NCI-H526 (cell line): ENCODE data around the gene INSR.

Experiments used
- DNase-seq, 2 experiments: peaks; one replicate each; lab custom pipeline; 2025; lab: John Stamatoyannopoulos, UW

Gene INSR

DNA sequence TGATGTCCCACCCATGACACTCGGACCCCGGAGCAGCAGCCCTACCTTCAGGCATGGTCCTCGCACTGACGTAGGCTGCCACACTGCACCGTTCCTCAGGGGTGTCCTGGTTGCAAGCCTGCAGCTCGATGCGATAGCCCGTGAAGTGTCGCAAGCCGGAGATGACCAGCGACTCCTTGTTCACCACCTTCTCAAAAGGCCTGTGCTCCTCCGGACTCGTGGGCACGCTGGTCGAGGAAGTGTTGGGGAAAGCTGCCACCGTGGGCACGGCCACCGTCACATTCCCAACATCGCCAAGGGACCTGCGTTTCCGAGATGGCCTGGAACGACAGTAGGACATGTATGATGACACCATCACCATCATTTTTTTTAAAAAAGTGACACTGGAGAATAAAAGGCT lies 151.4 kb downstream of the INSR start:
- no peak for DNase-seq

DNA sequence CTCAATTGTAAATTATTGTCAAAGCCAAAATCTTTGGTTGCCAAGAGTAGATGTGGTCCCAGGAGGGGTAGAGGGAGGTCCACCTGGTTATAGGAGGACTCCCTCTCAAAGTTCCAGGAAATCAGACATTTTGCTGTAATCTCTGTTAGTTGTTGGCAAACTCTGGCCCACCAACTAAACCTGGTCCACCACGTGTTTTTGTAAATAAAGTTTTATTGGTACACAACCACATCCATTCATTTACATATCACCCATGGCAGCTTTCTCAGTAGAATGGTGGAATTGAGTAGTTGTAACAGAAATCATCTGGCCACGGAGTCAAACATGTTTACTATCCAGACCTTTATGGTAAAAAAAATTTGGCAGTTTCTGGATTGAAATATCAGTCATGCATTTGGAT lies 154.1 kb downstream of the INSR start:
- no peak for DNase-seq

DNA sequence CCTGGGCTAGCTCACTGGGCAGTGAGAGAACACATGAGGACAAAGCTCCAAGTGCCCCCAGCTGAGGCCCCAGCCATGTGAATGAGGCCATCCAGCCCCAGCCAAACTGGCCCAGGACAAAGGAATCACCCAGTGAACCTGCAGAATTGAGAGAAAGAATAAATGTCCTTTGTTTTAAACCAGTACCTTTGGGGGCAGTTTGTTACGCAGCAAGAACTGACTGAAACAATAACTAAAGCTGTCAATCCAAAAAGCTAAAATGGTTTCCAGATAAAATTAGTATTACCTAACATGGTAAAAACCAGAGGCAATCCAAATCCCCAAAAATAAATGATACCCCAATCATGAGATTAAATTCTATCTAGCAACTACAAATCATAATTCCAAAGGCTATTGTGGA lies 155.1 kb downstream of the INSR start:
- no peak for DNase-seq

DNA sequence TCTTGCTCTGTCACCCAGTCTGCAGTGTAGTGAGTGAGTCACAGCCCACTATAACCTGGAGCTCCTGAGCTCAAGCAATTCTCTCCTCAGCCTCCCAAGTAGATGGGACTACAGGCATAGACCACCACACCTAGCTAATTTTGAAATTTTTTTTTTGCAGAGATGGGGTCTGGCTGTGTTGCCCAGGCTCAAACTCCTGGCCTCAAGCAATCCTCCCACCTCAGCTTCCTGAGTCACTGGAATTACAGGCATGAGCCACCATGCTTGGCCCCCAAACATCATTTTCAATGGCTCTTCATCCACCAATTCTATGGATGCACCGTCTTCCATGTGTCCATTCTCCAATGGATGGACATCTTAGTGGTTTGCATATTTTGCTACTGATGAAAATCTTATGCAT lies 155.8 kb downstream of the INSR start:
- no peak for DNase-seq

DNA sequence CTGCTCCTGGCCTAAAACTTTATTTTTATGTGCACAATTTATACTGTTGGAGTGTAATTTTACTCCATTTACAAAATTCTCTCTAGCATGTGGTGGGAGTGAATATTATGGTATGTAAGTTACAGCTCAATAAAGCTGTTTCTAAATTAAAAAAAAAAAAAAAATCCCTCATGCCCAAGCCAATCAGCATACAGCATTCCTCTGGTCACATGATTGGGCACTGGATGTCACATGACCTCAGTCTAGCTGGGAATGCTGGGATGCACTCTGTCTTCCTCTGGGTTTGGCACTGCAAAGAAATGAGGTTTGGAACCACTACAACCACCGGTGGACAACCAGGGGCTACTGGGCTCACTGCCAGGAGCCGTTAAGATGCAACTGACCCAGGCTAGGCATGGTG lies 157.1 kb downstream of the INSR start:
- DNase-seq = no peak

DNA sequence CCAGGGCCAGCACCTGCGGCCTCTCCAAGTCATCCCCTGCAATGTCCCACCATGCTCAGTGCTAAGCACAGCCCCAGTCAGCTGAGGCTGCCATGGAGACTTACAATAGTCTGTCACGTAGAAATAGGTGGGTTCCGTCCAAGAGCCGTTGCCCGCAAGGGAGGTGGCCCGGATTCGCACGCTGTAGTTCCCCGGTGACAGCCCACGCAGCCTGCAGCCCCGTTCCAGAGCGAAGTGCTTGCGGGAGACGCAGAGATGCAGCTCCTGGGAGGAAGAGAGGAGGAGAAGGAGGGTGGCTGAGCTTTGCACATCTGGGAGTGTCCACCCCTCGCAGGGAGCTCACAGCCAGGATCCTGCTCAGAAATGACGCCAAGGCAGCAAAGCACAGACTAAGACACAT lies 162.2 kb downstream of the INSR start:
- no peak for DNase-seq

DNA sequence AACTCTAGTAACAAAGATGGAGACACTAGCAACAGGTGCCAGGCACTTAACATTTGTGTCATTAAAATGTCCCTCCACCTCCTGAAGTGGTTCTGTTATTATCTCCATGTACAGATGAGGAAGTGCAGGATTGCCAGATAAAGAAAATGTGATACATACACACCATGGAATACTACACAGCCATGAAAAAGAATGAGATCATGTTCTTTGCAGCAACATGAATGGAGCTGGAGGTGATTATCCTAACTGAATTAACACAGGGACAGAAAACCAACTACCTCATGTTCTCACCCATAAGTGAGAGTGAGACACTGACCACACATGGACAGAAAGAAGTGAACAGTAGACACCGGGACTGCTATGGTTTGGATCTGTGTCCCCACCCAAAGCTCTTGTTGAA lies 164.2 kb downstream of the INSR start:
- DNase-seq = no peak

DNA sequence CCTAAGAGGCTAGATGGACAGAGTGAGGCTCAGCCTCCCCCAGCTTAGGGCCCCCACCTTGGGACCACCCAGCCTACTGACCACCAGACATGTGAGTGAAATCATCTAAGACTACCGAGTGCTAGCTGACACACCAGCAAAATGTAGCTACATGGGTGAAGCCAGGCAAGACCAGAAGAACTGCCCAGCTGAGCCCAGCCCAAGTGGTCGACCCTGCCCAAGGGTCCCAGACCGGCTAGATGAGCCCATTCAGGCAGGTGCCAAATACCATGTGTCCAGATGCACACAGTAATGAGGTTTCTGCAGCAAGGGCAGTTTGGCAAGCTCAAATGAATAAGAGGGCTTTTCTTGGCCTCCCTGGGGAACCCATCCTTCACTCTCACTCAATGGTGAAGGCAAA lies 168.1 kb downstream of the INSR start:
- DNase-seq = no peak

DNA sequence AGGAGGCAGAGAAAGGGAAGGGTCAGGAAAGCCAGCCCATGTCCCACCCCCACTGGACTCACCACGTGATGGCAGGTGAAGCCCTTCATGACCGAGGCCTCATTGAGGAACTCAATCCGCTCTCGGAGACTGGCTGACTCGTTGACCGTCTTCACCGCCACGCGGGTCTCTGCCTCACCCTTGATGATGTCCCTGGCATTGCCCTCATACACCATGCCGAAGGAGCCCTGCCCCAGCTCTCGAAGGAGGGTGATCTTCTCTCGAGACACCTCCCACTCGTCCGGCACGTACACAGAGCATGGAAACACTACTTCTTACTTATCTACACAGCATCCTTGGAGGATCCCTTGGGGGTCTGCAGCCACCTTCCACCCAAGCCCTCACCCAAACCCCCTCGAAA lies 169.0 kb downstream of the INSR start:
- no peak for DNase-seq

DNA sequence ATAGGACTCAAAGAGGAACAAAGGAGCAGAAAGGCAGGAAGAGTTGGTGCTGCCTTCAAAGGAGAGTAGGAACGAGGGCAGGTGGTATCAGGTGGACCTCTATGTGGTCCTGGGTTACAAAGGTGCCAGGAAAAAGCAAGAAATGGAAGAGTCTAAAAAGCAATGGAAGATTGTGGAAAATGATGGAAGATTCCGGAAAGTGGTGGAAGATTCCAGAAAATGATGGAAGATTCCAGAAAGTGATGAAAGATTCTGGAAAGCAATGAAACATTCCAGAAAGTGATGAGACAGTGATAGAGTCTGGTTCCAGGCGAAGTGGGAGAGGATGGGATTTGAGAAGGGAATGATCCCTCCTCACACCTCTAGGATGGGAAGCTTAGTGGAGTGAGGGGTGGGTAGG lies 169.4 kb downstream of the INSR start:
- DNase-seq = no peak

DNA sequence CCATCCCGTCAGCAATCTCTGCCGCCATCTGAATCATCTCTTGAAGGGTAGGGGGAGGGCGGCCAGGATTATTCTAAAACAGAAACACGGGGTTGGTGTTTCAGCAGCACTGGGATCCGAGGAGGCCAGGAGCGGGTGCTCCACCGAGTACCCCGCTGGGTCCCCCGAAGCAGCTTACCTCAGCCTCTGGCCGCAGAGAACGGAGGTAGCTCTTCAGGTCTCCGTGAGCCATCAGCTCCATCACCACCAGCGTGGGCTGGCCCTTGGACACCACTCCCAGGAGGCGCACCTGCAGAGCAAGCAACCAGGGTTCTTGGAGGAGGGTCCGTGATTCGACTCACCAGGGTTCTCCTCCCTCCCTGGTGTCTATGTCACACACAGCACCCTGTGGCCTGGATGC lies 171.5 kb downstream of the INSR start:
- no peak for DNase-seq

DNA sequence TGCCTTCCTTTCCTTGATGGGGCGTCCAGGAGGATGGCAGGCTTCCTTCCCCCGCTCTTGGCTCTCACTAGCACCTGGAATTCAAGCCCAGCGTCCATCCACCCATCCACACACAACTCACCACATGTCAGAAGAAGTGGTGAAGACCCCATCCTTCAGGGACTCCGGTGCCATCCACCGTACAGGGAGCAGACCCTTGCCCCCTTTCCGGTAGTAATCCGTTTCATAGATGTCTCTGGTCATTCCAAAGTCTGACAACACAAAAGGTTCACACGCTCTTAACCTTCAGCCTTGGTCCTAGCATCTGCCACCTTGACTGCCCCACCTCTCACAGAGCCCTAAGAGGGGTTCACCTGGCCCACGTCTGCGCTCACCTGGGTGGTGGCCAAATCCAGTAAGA lies 173.7 kb downstream of the INSR start:
- no peak for DNase-seq

DNA sequence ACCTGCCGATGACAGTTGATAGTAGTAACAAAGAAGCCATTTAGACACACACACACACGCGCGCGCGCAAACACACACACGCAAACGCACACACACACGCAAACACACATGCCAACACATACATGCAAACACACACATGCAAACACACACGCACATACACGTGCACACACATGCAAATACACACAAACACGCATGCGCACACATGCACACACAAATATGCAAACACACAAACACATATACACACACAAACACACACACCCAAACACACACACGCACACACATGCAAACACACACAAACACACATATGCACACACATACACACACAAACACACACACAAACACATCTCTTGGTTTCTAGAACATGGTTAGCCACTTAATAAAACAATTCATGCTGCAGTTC lies 174.6 kb downstream of the INSR start:
- no peak for DNase-seq

DNA sequence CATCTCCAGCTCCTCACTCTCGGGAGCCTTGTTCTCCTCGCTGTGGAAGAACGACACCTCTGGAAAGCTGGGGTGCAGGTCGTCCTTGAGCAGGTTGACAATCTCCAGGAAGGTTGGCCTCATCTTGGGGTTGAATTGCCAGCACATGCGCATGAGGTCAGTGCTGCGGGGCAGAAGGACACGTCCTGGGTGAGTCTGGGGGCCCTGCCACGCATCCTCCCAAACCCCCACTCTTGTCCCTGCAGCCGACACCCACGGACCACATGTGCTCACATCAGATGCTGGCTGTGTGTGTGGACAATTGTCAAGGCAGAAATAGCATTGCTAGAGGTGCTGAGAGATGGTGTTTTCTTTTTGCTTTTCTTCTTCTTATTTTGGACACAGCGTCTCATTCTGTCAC lies 177.0 kb downstream of the INSR start:
- DNase-seq = no peak

DNA sequence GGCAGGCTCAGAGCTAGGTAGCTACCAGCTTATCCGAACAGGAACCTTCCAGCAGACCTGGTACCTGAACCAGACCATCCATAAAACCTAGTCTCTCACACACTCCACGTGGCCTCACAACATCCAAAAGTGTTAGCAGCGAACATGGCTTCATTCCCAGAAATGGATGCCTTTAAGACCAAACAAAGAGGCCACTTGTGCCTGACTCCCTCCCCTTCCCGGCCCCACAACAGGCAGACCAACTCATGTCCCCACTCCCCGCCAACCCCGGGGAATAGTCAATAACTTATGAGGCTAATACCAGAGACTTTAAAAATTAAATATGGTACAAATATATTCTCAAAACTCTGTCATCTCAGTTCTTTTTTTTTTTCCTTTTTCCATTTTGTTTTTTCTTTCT lies 178.5 kb downstream of the INSR start:
- DNase-seq = no peak

DNA sequence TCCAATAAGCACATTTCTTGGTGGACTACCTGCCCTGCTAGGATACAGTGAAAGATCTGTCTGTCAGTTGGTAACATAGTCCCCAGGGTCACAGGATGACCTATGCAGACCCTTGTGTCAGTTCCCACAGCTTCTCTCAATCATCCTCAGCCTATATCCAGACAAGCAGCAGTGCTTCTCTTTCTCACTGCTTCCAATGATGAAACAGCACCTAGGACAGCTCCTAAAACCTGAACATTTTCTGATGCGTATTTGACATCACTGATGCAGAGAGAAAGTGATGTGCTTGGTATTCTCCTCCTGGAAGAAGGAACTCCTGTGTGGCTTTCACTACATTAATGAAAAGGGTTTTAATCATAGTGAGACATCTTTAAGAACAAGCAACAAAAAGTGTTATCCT lies 181.0 kb downstream of the INSR start:
- DNase-seq = no peak

DNA sequence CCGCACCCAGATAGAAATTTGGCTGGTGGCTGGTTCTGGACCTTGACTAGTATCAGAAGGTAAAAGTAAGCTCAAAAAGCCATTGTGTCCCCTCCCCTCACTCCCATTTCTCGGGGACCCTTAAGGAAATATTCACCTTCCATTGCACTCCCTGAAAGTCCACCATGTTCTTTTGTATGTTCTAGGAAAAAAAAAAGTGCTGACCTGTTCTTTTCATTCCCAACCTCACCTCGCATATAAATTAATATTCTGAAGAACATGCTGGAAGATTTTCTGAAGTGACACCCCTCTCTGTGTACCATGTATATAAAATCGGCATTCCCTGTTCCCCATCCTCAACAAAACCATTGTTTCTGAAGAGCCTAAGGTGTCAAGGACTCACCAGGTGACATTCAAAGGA lies 181.5 kb downstream of the INSR start:
- no peak for DNase-seq

DNA sequence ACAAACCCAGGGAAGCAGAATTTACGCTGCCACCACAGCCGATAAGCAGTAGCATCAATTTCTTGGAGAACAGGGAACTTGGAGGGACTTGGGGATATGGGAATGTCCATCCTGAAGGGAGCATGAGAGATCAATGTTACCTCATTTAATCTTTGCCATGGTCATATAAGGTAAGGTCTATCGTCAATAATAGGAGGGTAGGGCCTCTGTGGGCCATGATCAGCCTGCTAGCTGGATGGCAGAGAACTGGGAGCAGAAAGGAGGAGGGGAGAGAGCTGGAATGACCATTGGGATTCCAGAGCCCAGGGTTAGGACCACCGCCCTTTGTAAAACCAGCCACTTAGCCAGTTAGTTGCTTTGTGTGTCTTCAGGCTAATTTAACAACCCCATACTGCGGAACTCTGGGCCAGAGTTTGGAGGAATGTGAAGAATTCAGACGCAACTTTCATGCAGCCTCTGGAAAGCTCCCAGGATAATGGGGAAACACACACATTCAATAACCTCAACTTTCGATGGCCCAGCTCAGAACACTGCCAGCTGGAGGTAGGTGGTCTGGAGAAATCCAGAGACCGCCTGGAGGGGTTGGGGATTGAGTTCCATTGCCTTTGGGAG lies 184.4 kb downstream of the INSR start:
- no peak for DNase-seq

DNA sequence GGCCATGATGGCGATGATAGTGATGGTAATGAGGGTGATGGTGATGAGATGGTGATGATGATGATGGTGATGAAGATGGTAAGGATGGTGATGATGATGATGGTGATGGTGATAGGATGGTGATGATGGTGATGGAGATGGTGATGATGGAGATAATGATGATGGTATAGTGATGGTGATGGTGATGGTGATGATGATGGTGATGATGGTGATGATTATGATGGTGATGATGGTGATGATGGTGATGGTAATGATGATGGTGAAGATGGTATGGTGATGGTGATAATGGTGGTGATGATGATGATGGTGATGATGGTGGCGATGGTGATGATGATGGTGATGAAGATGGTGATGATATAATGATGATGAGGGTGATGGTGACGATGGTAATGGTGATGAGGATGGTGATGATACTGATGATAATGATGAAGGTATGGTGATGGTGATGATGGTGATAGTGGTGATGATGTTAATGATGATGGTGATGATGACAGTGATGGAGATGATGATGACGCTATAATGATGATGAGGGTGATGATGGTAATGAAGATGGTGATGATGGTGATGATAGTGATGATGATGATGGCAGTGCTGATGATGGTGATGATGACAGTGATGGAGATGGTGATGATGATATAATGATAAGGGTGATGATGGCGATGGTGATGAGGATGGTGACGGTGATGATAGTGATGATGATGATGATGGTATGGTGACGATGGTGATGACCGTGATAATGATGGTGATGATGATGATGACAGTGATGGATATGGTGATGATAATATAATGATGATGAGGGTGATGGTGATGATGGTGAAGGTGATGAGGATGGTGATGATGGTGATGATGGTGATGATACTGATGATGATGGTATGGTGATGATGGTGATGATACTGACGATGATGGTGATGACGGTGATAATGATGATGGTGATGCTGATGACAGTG lies 187.2 kb downstream of the INSR start:
- DNase-seq = no peak

DNA sequence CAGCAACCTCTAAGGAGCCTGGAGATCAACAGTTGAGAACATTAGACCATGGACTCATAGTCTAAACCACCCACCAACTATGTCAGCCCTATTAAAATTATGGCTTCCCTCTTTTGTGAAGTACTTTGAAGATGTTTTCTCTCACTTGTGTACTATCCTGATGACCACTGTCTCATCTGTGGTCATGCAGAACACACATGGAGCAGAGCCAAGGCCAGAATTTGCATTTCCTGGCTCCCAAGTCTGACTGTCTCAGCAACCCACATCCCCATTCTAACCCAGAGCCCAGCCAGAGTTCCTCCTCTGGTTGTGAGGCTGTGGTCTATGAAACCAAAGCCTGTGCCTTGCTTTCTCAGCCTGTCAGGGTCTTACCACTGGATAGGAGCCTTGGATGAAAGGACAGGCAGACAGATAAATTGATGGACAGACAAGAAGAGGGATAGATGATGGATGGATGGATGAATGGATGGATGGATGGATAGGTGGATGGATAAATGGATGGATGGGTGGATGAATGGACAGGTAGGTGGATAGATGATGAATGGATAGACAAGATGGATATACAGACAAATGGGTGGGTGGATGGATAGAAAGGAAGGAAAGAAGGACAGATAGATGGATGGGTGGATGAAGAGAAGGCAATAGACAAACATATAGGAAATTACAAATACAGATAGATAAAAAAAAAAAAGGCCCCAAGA lies 189.3 kb downstream of the INSR start:
- DNase-seq = no peak

DNA sequence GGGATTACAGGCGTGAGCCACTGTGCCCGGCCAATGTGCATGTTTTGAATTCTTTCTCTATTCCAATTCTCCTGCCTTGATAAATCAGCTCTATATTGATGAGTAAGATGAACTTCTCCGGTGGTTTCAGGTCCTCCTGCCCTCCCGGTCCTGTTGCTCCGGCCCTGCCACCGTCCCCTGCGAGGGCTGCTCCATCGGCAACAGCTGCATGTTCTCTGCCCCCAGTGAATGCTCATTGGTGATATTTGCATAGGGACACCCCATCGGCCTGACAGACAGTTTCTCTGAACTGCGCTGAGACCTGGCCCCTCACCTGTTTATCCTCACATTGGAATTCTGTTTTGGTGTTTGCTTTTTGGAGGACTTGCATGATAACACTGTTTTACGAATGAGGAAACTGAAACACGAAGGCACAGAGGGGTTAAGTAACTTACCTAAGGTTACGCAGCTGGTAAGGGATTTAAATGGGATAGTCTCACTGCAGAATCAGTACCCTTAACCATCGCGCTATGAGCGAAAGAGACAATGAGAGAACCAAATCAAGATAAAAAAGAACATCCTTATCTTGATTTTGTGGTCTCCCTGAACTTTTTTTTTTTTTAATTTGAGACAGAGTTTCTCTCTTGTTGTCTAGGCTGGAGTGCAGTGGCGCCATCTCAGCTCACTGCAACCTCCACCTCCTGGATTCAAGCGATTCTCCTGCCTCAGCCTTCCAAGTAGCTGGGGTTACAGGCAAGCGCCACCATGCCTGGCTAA lies 192.5 kb downstream of the INSR start:
- DNase-seq = peak in 1 of 2 experiments; percentile 22

DNA sequence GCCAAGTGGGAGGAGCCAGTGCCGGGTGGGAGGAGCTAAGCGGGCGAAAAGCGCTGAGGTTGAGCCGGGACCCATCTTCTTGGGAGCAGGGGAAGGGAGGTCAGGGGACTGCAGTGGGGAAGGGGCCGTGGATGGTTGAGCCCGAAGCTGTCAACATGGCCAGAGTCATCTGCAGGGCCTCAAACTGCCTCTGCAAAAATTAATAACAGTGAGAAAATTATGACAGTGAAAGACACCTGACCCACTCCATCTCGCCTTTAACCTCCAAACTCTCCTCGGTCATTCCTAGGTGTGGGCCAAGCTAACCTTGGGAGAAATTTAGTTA lies 194.7 kb downstream of the INSR start:
- peak in 1 of 2 experiments; percentile 32 for DNase-seq
